BJ (cell line): ENCODE results near the gene ZSWIM9. TPM values are rescaled to one million over a fixed set of nuclear protein-coding genes. Genes with fewer than 3 reads are reported as not detected.

Source experiments
- CTCF ChIA-PET: fragments of 350-600 bp; formaldehyde crosslinking; extraction: SDS; loops from one replicate; lab custom pipeline; 2021; ENCODE audit warnings: antibody characterized with exemption, inconsistent platforms; lab: Yijun Ruan, JAX
- POLR2A ChIA-PET: fragments of 300-600 bp; sonication (Branson Sonifier 250); formaldehyde crosslinking; extraction: SDS; loops from one replicate; lab custom pipeline; 2021; ENCODE audit warnings: antibody characterized with exemption; lab: Charles Lee
- DNase-seq: peaks from one replicate; pipeline ENCODE4 v3.0.0-alpha.2; 2011; ENCODE audit warnings: low read depth
- H3K27me3 ChIP-seq: 2 replicates; pipeline ENCODE4 v1.6.0; 2011; ENCODE audit warnings: low read length; ENCODE audit not compliant: control insufficient read depth, insufficient read depth
- H3K36me3 ChIP-seq: 2 replicates; pipeline ENCODE4 v1.5.1; 2011; ENCODE audit warnings: low read length; ENCODE audit not compliant: control insufficient read depth, insufficient read depth
- H3K4me3 ChIP-seq: 2 replicates; pipeline ENCODE4 v1.5.1; 2011; ENCODE audit warnings: low read depth, mild to moderate bottlenecking, control low read depth, low read length
- polyA plus RNA-seq: library from polyadenylated mRNA; depleted of rRNA; stranded (reverse); fragments of >200 nt; gene quantifications from 2 replicates; pipeline ENCODE4 v1.2.3, GENCODE V29; 2011
- TF ChIP-seq, protein P1 (sequence below): IDR thresholded peaks from 2 replicates; pipeline ENCODE4 v1.5.1; 2011; ENCODE audit warnings: low read depth, mild to moderate bottlenecking, control low read depth, inconsistent platforms, low read length, moderate library complexity; ENCODE audit not compliant: insufficient read depth

ZSWIM9 gene
- polyA plus RNA-seq, 1 experiment, result 0.75 TPM

DNA sequence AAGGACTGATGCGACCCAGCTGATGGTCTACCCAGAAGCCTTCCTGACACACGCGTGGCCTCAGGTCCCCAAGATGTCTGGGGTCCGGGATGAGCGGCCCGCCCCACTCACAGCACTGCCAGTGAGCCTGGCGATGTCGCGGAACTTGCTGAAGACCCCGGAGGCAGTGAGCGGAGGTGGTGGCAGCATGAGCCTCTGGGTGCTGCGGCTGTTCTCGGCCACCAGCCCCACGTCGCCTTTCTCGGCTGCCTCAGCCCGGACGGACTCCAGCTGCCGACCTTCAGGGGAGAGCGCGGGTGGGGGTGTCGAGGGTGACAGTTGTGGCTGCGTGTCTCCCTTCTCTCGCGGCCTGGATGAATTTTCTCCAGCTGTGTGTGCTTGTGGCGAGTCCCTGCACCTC, 33.1 kb upstream of the ZSWIM9 start:
- DNase-seq, result no peak
- peaks cover 2% of the 10 kb centered on the region; the same call in 1 of the 2 replicates for H3K36me3 ChIP-seq
- ChIA-PET CTCF (no interaction called here), POLR2A (no interaction called here)
- TF ChIP-seq, protein P1, sequence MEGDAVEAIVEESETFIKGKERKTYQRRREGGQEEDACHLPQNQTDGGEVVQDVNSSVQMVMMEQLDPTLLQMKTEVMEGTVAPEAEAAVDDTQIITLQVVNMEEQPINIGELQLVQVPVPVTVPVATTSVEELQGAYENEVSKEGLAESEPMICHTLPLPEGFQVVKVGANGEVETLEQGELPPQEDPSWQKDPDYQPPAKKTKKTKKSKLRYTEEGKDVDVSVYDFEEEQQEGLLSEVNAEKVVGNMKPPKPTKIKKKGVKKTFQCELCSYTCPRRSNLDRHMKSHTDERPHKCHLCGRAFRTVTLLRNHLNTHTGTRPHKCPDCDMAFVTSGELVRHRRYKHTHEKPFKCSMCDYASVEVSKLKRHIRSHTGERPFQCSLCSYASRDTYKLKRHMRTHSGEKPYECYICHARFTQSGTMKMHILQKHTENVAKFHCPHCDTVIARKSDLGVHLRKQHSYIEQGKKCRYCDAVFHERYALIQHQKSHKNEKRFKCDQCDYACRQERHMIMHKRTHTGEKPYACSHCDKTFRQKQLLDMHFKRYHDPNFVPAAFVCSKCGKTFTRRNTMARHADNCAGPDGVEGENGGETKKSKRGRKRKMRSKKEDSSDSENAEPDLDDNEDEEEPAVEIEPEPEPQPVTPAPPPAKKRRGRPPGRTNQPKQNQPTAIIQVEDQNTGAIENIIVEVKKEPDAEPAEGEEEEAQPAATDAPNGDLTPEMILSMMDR, result no peak
- H3K4me3 ChIP-seq, result no peak overlapping the region
- H3K27me3 ChIP-seq, result no peaks in the 10 kb centered on the region

DNA sequence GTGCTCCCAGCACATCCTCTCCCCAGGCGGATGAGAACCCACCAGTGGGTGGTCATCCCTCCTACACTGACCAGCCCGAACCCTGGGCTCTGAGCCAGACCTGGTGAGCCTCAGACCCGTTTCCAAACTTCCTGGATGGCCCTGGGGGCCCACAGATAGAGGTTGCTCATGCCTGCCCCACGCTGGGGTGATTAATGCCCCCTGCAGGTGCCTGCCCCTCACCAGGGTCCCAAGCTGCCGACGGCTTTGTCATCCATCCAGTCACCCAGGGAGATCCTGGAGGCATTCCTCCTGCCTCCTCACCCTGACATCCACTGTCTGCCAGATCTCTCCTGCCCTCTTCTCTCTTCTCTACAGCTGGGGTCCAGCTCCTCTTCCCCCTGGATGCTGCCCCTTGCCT, 31.4 kb upstream of the ZSWIM9 start:
- TF ChIP-seq, protein P1, result no peak
- no peaks in the 10 kb centered on the region for H3K36me3 ChIP-seq
- no peak for DNase-seq
- CTCF ChIA-PET, result interaction anchor here (0.5 kb wide), 1 partner anchor 175 kb away, joined by 3 read pairs; no protein-coding TSS in a partner anchor
- no peaks in the 10 kb centered on the region for H3K27me3 ChIP-seq
- no peak overlapping the region for H3K4me3 ChIP-seq
- POLR2A ChIA-PET, result no interaction called here

DNA sequence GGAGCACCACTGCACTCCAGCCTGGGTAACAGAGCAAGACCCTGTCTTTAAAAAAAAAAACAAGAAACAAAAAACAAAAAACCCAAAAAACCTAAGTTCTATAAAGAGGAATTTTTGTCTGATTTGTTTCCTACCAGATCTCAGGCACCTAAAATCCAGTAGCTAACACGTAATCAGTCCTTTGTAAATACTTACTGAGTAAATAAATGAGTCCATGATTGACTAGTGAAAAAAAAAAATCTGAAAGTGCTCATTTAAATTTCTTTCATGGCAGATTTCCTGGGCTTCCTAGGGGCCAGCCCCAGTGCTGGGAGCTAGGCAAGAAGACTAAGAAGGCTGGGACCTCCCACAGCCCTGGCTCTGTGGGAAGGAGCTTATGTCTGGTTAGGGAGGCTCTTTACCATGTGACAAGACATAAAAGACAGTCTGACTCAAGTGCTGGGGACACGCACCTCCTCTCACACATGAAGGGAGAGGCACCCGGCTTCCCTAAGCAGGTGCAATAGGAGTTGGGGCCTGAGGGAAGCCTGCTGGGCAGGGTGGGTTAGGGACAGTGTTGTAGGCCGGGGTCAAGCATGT, 22.8 kb upstream of the ZSWIM9 start:
- DNase-seq, result no peak
- H3K27me3 ChIP-seq, result no peaks in the 10 kb centered on the region
- CTCF ChIA-PET, result interaction anchor here (0.6 kb wide), 1 partner anchor 184 kb away, joined by 4 read pairs; no protein-coding TSS in a partner anchor

DNA sequence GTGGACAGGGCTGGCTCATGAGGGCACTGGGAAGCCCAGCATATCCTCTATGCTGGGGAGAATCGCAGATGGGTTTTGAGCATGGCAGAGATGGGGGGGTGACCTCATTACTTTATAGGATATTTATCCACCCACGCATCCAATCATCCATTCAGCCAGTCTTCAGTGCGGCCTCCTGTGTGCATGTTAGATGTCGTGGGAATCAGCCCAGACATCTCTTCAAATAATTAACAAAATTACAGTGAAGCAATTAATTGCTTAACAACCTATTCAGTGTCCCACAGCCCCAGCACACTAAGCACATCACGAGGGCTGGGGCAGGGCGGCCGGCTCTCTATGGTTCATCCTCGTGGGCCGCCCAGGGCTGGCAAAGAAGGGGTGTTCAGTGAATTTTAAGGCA, 21.9 kb upstream of the ZSWIM9 start:
- Histone ChIP-seq H3K4me3 (no peak overlapping the region), H3K36me3 (0 out of 2 replicates have a peak, but pooled peaks cover 1% of the 10 kb centered on the region), H3K27me3 (no peaks in the 10 kb centered on the region)
- CTCF ChIA-PET, result interaction anchor here (0.5 to 2.1 kb wide), 2 partner anchors 11 to 45 kb away, joined by 3 to 5 read pairs; no protein-coding TSS in a partner anchor
- TF ChIP-seq, protein P1, result no peak
- DNase-seq, result no peak
- POLR2A ChIA-PET, result no interaction called here

More for the DNA sequence above, 22.8 kb upstream of the ZSWIM9 start:
- Histone ChIP-seq H3K4me3 (no peak overlapping the region), H3K36me3 (0 out of 2 replicates have a peak, but pooled peaks cover 1% of the 10 kb centered on the region)
- TF ChIP-seq, protein P1, result no peak
- POLR2A ChIA-PET, result no interaction called here

DNA sequence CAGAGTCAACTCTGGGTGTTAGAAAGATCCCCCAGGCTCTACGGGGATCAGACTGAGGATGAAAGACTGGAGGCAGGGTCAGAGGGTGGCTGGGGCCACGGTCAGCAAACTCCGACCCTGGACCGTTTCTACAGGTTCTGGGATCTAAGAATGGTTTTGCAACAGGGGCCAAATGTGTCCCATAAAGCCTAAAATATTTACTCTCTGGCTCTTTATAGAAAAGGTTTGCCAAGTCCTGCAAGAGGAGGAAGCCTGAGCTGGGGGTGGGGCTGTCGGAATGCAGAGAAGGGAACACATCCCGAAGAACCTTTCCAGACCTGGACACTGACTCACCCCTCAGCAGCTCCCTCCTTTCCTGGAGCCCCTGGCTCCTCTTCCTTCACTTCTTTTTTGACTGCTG, 21.1 kb upstream of the ZSWIM9 start:
- ChIA-PET POLR2A (no interaction called here), CTCF (interaction anchor here (1.0 to 2.5 kb wide), 5 partner anchors 10 to 186 kb away, joined by 3 to 19 read pairs (median 6); no protein-coding TSS in a partner anchor)
- DNase-seq, result no peak
- H3K27me3 ChIP-seq, result no peaks in the 10 kb centered on the region
- no peak overlapping the region for H3K4me3 ChIP-seq
- 0 out of 2 replicates have a peak, but pooled peaks cover 1% of the 10 kb centered on the region for H3K36me3 ChIP-seq
- TF ChIP-seq, protein P1, result no peak
